ENCODE results near the gene ZNF165.
A peak's percentile ranks its signal among the peaks of the same experiment; 100 is the strongest.
"Not testable (repeated sequence)": the region's sequence is repeated elsewhere in the genome, so short reads cannot be mapped to it uniquely, and the experiment has no call there.

ZNF165 gene

DNA sequence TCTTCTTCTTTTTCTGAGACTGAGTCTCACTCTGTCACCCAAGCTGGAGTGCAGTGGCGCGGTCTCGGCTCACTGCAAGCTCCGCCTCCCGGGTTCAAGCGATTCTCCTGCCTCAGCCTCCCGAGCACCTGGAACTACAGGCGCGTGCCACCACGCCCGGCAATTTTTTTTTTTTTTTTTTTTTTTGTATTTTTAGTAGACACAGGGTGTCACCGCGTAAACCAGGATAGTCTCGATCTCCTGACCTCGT is at the start of gene ZNF165:
Gene ZNF165 (plus strand): TSS at position 188 of the 250 bp plus-strand sequence. CDS start 4,913 bp downstream, outside the sequence.
- Mint-ChIP-seq H3K4me1 (ENCODE audit: low read depth) (peaks cover 34% of the 10 kb centered on the region), H3K4me3 (peak within 1 kb of the TSS; percentile 96), H3K36me3 (ENCODE audit: low read depth) (peaks cover 18% of the 10 kb centered on the region), H3K27ac (peak within 1 kb of the TSS; percentile 99)
- not testable (repeated sequence) for H3K9me3 Mint-ChIP-seq, H3K27me3 Mint-ChIP-seq

- Mint-ChIP-seq H3K4me1 (ENCODE audit: low read depth) (no peaks in the 10 kb centered on the region), H3K27me3 (peaks cover 28% of the 10 kb centered on the region), H3K27ac (no peak overlapping the region), H3K4me3 (no peak overlapping the region), H3K9me3 (no peaks in the 10 kb centered on the region), H3K36me3 (ENCODE audit: low read depth) (no peaks in the 10 kb centered on the region)
Observed at GRCh38 chr6:28053584-28053983, 26.8 kb upstream of the ZNF165 start.

DNA sequence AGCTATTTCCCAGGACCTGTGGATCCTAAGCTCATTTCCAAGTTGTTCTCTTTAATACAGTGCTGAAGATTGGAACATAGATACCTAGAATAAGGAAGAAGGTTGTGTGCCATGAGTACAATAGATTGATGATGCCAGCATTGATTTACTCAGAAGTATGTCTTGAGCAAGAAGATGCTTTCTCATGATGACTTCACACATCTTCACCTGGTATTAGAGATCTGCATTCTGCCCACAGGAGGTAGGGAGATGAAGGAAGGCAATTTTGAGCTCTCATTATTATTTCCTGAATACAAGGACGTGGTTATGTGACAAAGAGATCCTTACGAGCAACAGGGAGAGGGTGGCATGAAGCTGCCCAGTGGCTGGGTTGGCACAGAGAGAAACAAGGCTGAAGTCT is 20.0 kb upstream of the ZNF165 start:
- Mint-ChIP-seq H3K27me3 (peaks cover 29% of the 10 kb centered on the region), H3K9me3 (no peaks in the 10 kb centered on the region), H3K4me3 (no peak overlapping the region)

DNA sequence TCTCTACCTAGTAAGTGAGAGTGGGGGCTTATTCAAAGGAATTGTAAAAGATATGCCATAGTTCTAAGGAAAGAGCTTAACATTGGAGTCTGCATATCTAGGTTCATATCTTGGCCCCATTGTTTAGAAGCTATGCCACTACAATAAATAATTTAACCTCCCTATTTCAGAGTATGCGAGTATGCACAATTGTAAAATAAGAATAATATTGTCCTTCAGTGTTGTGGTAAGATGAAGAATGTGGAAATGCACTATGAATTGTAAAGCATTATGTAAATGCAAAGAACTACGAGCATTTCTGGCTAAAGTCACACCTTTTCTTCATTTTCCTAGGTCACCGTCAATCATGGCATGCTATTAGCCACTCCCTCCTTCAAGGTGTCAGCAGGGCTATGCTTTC is 16.1 kb upstream of the ZNF165 start:
- Mint-ChIP-seq H3K27me3 (peaks cover 49% of the 10 kb centered on the region), H3K36me3 (ENCODE audit: low read depth) (no peaks in the 10 kb centered on the region), H3K4me1 (ENCODE audit: low read depth) (peaks cover 5% of the 10 kb centered on the region), H3K27ac (no peak overlapping the region), H3K9me3 (no peaks in the 10 kb centered on the region), H3K4me3 (no peak overlapping the region)

More for the DNA sequence above, 20.0 kb upstream of the ZNF165 start:
- H3K4me1 Mint-ChIP-seq (ENCODE audit: low read depth), result peaks cover 5% of the 10 kb centered on the region
- no peak overlapping the region for H3K27ac Mint-ChIP-seq
- no peaks in the 10 kb centered on the region for H3K36me3 Mint-ChIP-seq (ENCODE audit: low read depth)

DNA sequence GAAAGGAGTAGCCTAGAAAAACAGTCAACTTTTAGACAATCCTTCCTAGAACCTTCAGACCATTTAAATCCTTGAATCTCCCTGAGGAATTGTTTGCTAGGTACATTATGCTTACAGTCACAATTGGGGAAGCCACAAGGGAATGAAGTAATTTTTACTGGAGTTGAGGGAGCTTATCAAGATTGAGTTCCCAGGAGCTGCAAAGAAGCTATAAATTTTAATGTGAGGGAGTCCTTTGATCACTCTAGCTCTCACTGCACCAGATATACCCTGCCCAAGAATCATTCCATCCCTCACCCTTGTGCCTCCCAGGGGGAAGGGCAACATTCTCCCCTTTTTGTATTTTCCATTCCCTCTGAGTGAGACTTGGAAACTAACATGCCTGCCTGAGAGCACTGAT is 12.3 kb upstream of the ZNF165 start:
- Mint-ChIP-seq H3K4me1 (ENCODE audit: low read depth) (no peaks in the 10 kb centered on the region), H3K4me3 (no peak overlapping the region), H3K27ac (no peak overlapping the region), H3K36me3 (ENCODE audit: low read depth) (no peaks in the 10 kb centered on the region), H3K27me3 (peaks cover 46% of the 10 kb centered on the region), H3K9me3 (no peaks in the 10 kb centered on the region)

DNA sequence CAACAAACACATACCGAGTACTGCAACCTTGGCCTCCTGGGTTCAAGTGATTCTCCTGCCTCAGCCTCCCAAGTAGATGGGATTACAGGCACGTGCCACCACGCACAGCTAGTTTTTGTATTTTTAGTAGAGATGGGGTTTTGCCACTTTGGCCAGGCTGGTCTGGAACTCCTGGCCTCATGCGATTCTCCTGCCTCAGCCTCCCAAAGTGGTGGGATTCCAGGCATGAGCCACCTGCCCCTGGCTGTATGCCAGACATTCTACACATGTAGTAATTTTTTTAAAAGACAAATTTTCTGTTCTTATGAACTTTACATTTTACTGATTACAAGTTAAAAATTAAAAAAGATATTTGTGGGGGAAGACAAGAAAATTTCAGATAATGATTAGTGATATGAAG is 9.4 kb upstream of the ZNF165 start:
- not testable (repeated sequence) for H3K4me1 Mint-ChIP-seq (ENCODE audit: low read depth); H3K27ac Mint-ChIP-seq; H3K4me3 Mint-ChIP-seq; H3K9me3 Mint-ChIP-seq; H3K36me3 Mint-ChIP-seq (ENCODE audit: low read depth)
- H3K27me3 Mint-ChIP-seq, result peaks cover 28% of the 10 kb centered on the region

- no peak overlapping the region for H3K4me3 Mint-ChIP-seq
- H3K4me1 Mint-ChIP-seq (ENCODE audit: low read depth), result peaks cover 30% of the 10 kb centered on the region
- H3K9me3 Mint-ChIP-seq, result peaks cover 5% of the 10 kb centered on the region
- no peaks in the 10 kb centered on the region for H3K27me3 Mint-ChIP-seq
- H3K36me3 Mint-ChIP-seq (ENCODE audit: low read depth), result peaks cover 1% of the 10 kb centered on the region
- no peak overlapping the region for H3K27ac Mint-ChIP-seq
Observed at GRCh38 chr6:28078050-28078449, 2.3 kb upstream of the ZNF165 start.

GRCh38 chr6:28078836-28079235 is 1.5 kb upstream of the ZNF165 start:
- Mint-ChIP-seq H3K4me1 (ENCODE audit: low read depth) (peaks cover 34% of the 10 kb centered on the region), H3K36me3 (ENCODE audit: low read depth) (peaks cover 8% of the 10 kb centered on the region), H3K9me3 (peaks cover 5% of the 10 kb centered on the region), H3K27ac (no peak overlapping the region), H3K4me3 (peak overlapping the region; percentile 24), H3K27me3 (no peaks in the 10 kb centered on the region)

- H3K9me3 Mint-ChIP-seq, result peaks cover 5% of the 10 kb centered on the region
- peaks cover 24% of the 10 kb centered on the region for H3K36me3 Mint-ChIP-seq (ENCODE audit: low read depth)
- no peaks in the 10 kb centered on the region for H3K27me3 Mint-ChIP-seq
- peak overlapping the region; percentile 96 for H3K4me3 Mint-ChIP-seq
- peak overlapping the region; percentile 99 for H3K27ac Mint-ChIP-seq
- H3K4me1 Mint-ChIP-seq (ENCODE audit: low read depth), result peaks cover 34% of the 10 kb centered on the region
Observed at GRCh38 chr6:28080631-28081485, 490 bp downstream of the ZNF165 start.

DNA sequence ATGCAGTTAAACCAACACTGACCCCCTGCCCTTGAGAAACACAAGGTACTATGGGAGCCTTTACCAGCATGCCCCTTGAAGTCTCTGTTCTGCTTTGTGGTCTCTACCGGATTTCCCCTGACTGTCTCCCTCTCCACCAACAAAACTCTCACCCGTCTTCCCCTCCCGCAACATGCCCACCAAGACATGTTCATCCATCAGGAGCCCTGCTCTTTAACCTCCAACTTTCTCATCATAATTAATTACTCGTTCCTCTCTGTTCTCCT is 1.1 kb downstream of the ZNF165 start:
- no peaks in the 10 kb centered on the region for H3K27me3 Mint-ChIP-seq
- H3K27ac Mint-ChIP-seq, result peak overlapping the region; percentile 99
- peaks cover 34% of the 10 kb centered on the region for H3K4me1 Mint-ChIP-seq (ENCODE audit: low read depth)
- H3K9me3 Mint-ChIP-seq, result peaks cover 5% of the 10 kb centered on the region
- peak overlapping the region; percentile 96 for H3K4me3 Mint-ChIP-seq
- H3K36me3 Mint-ChIP-seq (ENCODE audit: low read depth), result peaks cover 30% of the 10 kb centered on the region

- peaks cover 10% of the 10 kb centered on the region for H3K9me3 Mint-ChIP-seq
- no peak overlapping the region for H3K27ac Mint-ChIP-seq
- H3K27me3 Mint-ChIP-seq, result no peaks in the 10 kb centered on the region
- peak overlapping the region; percentile 96 for H3K4me3 Mint-ChIP-seq
- peaks cover 41% of the 10 kb centered on the region for H3K36me3 Mint-ChIP-seq (ENCODE audit: low read depth)
- H3K4me1 Mint-ChIP-seq (ENCODE audit: low read depth), result peaks cover 34% of the 10 kb centered on the region
Observed at GRCh38 chr6:28082939-28083338, 2.6 kb downstream of the ZNF165 start.

DNA sequence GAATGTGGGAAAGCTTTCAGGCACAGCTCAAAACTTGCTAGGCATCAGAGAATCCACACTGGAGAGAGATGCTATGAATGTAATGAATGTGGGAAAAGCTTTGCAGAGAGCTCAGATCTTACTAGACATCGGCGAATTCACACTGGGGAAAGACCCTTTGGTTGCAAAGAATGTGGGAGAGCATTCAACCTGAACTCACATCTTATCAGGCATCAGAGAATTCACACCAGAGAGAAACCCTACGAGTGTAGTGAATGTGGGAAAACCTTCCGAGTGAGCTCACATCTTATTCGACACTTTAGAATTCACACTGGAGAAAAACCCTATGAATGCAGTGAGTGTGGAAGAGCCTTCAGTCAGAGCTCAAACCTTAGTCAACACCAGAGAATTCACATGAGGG is 8.7 kb downstream of the ZNF165 start:
- peaks cover 6% of the 10 kb centered on the region for H3K27me3 Mint-ChIP-seq
- peaks cover 32% of the 10 kb centered on the region for H3K9me3 Mint-ChIP-seq
- H3K27ac Mint-ChIP-seq, result no peak overlapping the region
- H3K4me1 Mint-ChIP-seq (ENCODE audit: low read depth), result no peaks in the 10 kb centered on the region
- no peak overlapping the region for H3K4me3 Mint-ChIP-seq
- H3K36me3 Mint-ChIP-seq (ENCODE audit: low read depth), result peaks cover 71% of the 10 kb centered on the region

DNA sequence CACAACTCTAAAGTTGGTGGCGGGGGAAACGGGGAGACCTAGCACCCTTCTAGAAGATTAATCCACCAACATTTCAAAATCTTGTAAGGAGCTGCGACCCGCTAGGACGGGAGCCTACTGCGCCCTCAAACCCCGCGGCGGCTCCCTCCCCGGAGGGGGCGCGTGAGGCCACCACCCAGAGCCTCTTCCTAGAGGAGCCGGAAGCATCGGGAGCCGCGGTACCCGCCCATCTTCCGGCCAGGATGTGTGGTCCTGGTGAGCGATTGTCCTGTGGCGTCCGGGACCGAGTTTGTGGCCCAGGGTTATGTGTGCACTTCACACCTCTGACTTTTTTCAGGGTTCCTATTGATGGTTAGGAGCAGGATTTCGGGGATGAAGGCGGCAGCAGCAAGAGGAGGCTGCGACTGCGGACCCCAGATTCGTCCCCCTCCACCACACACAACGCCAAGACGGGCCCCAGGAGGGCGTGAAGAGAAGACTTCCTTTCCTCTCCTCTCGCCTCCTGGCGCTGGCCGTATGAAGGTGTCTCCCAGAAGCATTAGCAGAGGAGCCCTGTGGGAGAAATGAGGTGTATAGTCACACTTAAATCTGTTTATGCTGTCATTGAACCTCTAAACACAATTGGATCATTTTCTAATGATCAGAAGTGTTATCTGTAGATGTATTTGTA is 10.7 kb downstream of the ZNF165 start:
- Mint-ChIP-seq H3K4me3 (peak overlapping the region; percentile 25), H3K27me3 (peaks cover 6% of the 10 kb centered on the region), H3K4me1 (ENCODE audit: low read depth) (no peaks in the 10 kb centered on the region), H3K36me3 (ENCODE audit: low read depth) (peaks cover 55% of the 10 kb centered on the region), H3K27ac (no peak overlapping the region), H3K9me3 (peaks cover 32% of the 10 kb centered on the region)

DNA sequence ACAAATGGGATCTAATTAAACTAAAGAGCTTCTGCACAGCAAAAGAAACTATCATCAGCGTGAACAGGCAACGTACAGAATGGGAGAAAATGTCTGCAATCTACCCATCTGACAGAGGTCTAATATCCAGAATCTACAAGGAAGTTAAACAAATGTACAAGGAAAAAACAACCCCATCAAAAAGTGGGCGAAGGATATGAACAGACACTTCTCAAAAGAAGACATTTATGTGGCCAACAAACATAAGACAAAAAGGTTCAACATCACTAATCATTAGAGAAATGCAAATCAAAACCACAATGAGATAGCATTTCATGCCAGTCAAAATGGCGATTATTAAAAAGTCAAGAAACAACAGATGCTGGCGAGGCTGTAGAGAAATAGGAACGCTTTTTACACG is 21.9 kb downstream of the ZNF165 start:
- not testable (repeated sequence) for H3K36me3 Mint-ChIP-seq (ENCODE audit: low read depth); H3K4me3 Mint-ChIP-seq; H3K27ac Mint-ChIP-seq; H3K9me3 Mint-ChIP-seq
- H3K27me3 Mint-ChIP-seq, result peaks cover 12% of the 10 kb centered on the region
- peaks cover 11% of the 10 kb centered on the region for H3K4me1 Mint-ChIP-seq (ENCODE audit: low read depth)

GRCh38 chr6:28102699-28103098 is 22.3 kb downstream of the ZNF165 start:
- H3K27me3 Mint-ChIP-seq, result peaks cover 12% of the 10 kb centered on the region
- H3K27ac Mint-ChIP-seq; H3K9me3 Mint-ChIP-seq; H3K4me3 Mint-ChIP-seq; H3K36me3 Mint-ChIP-seq (ENCODE audit: low read depth): not testable (repeated sequence)
- H3K4me1 Mint-ChIP-seq (ENCODE audit: low read depth), result peaks cover 11% of the 10 kb centered on the region

Measured in stimulated activated naive CD8-positive, alpha-beta T cell treated with anti-CD3 and anti-CD28 coated beads, Interleukin-15, Interleukin-2, amounts not matched to agents 100 ng/mL and 50 ng/mL, for 24 hours (primary cell).